Measurements from ENCODE around the gene SCAMP4. TPM values are rescaled to one million over a fixed set of nuclear protein-coding genes. Genes with fewer than 3 reads are reported as not detected.

The SCAMP4 gene
- 95.2 and 139 TPM in 2 replicates for total RNA-seq

GRCh38 chr19:1905110-1905862 is at the start of gene SCAMP4, which contains the start of gene ADAT3:
TSS of gene SCAMP4 (plus strand) at chr19:1905399. CDS start at chr19:1915020, 9,621 bp downstream.
TSS of gene ADAT3 (plus strand) at chr19:1905399. CDS start at chr19:1912048, 6,649 bp downstream.

GRCh38 chr19:1863328-1863637 is 41.9 kb upstream of the SCAMP4 start, which contains the start of gene KLF16:
TSS of gene KLF16 (minus strand) at chr19:1863579. CDS start at chr19:1863497, 82 bp downstream.

GRCh38 chr19:1885398-1886119 is 19.6 kb upstream of the SCAMP4 start, which contains the start of gene ABHD17A:
TSS of gene ABHD17A (minus strand) at chr19:1885496. CDS start at chr19:1881566, 3,930 bp downstream.

DNA sequence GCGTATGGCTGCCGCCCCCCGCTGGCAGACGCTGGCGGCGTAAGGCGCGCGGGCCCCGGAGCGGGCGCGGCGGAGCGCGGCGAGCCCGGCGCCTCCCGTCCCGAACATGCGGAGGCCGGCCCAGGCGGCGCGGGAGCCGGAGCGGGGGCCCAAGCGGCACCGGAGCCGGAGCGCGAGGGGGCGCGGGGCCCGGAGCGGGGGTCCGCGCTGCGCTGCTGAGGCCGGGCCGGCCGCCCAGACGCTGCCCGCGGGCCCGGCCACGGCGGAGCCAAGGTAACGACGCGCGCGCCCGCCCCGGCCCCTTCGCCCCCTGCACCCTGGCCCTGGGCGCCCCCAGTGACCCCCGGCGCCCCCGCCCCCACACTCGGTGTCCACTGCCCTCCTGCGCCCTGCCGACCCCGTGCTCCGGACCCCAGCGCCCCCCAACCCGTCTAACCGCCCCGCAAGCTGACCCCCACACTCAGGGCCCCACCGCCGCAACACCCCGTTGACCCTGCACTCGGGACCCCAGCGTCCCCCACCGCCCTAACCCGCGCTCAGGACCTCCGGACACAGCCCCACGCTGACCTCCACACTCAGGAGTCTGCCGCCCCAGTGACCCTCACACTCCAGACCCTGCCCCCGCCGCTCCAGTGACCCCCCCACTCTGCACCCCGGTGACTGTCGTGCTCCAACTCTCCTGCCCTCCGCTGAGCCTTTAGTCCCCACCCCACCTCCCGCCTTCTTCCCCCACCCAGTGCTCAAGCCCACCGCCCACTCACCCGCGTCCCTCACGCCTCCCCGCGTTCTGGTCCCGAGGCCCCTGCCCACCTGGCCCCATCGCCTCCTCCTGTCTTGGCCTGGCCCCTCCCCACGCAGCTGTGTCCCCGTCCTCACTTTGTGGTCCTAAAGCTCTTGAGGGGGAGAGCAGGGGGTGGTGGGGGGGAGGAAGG is 36.2 kb downstream of the SCAMP4 start, which contains the start of gene CSNK1G2:
Gene CSNK1G2, plus strand, starts transcription at position 27 of the 932 bp plus-strand sequence. CDS start 28,601 bp downstream, outside the sequence.

Other genes with a start within 250 kb of the SCAMP4 start
- gene ONECUT3, start 151.9 kb upstream of the SCAMP4 start, total RNA-seq, result not detected in 2 replicates
- 0.52 and 6.9 TPM in 2 replicates for gene ATP8B3, start 93.1 kb upstream of the SCAMP4 start, total RNA-seq
- 14.1 and 17.1 TPM in 2 replicates for gene REXO1, start 56.9 kb upstream of the SCAMP4 start, total RNA-seq
- gene KLF16, start 41.8 kb upstream of the SCAMP4 start, total RNA-seq, result 8.9 and 15.3 TPM in 2 replicates
- gene ABHD17A, start 19.9 kb upstream of the SCAMP4 start, total RNA-seq, result 107 and 116 TPM in 2 replicates
- gene ADAT3, start within 50 bp of the SCAMP4 start, total RNA-seq, result 3.7 and 11.7 TPM in 2 replicates
- 61.2 and 77.4 TPM in 2 replicates for gene CSNK1G2, start 35.8 kb downstream of the SCAMP4 start, total RNA-seq
- 77.4 and 137 TPM in 2 replicates for gene BTBD2, start 110.3 kb downstream of the SCAMP4 start, total RNA-seq
- 68.7 and 80.6 TPM in 2 replicates for gene MKNK2, start 145.8 kb downstream of the SCAMP4 start, total RNA-seq
- gene MOB3A, start 190.9 kb downstream of the SCAMP4 start, total RNA-seq, result 27.5 and 36.5 TPM in 2 replicates
- 0.13 and 2.9 TPM in 2 replicates for gene IZUMO4, start 191.5 kb downstream of the SCAMP4 start, total RNA-seq
- 77.9 and 99.9 TPM in 2 replicates for gene AP3D1, start 246.2 kb downstream of the SCAMP4 start, total RNA-seq